ENCODE measurements around the gene ZNF283.
"Not testable (repeated sequence)": the region's sequence is repeated elsewhere in the genome, so short reads cannot be mapped to it uniquely, and the experiment has no call there.

Gene ZNF283

DNA sequence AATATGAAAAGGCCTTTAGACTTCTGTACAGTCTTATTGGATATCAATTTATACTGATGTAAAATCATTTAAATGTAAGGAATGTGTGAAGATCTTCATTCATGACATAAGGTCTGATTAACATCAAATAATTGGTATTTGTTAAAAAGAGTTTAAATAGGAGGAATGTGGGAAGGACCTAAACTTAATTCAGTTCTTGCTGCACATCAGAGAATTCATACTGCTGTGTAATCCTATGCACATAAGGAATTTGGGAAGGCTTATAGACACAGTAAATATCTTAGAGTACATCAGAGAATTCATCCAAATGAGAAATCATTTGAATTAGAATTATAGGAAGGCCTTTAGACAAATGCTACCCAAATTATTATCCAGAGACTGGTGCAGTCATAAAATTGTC is 21.7 kb downstream of the ZNF283 start:
- H3K4me3 ChIP-seq (replicated peaks in 1 of 2; ENCODE audit: low read depth in 2 of 2, low read length in 2 of 2): no peak overlapping the region
- no peak for DNase-seq (ENCODE audit: low read depth in 2 of 2)
- no peak for TF ChIP-seq CTCF (IDR thresholded peaks at IDR 0.05; ENCODE audit: low read depth, low read length)

- H3K4me3 ChIP-seq (replicated peaks in 1 of 2; ENCODE audit: low read depth in 2 of 2, low read length in 2 of 2): no peak overlapping the region
- DNase-seq (ENCODE audit: low read depth in 2 of 2): no peak
- no peak for TF ChIP-seq CTCF (IDR thresholded peaks at IDR 0.05; ENCODE audit: low read depth, low read length)
Observed at GRCh38 chr19:43858174-43858573, 31.1 kb downstream of the ZNF283 start.

DNA sequence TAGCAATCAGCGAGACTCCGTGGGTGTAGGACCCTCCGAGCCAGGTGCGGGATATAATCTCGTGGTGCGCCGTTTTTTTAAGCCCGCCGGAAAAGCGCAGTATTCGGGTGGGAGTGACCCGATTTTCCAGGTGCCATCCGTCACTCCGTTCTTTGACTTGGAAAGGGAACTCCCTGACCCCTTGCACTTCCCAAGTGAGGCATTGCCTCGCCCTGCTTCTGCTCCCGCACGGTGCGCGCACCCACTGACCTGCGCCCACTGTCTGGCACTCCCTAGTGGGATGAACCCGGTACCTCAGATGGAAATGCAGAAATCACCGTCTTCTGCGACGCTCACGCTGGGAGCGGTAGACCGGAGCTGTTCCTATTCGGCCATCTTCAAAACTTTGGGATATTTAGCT is 39.8 kb downstream of the ZNF283 start:
- not testable (repeated sequence) for DNase-seq (ENCODE audit: low read depth in 2 of 2); H3K4me3 ChIP-seq (replicated peaks in 1 of 2; ENCODE audit: low read depth in 2 of 2, low read length in 2 of 2)

DNA sequence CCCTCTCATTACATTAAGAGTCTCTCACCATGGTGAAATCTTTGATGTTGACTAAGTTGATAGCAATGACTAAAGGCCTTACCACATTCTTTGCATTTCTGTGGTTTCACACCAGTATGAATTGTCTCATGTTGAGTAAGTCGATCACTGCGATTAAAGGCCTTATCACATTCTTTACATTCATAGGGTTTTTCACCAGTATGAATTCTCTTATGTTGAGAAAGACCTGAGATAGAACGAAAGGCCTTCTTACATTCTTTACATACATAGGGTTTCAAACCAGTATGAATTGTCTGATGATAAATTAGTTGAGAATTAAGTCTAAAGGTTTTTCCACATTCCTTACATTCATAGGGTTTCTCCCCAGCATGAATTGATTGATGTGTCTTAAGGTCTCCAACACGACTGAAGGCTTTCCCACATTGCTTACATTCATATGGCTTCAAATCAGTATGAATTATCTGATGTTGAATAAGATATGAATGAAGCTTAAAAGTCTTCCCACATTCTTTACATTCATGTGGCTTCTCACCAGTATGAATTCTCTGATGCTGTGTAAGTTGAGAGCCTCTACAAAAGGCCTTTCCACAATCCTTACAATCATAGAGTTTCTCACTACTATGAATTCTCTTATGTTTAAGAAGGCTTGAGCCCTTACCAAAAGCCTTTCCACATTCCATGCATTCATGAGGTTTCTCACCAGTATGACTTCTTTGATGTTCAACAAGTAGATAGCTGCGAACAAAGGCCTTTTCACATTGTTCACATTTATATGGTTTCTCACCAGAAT is 45.6 kb downstream of the ZNF283 start:
- DNase-seq (ENCODE audit: low read depth in 2 of 2): peak in 1 of 2 donors; percentile 16
- no peak for TF ChIP-seq CTCF (IDR thresholded peaks at IDR 0.05; ENCODE audit: low read depth, low read length)
- H3K4me3 ChIP-seq (replicated peaks in 1 of 2; ENCODE audit: low read depth in 2 of 2, low read length in 2 of 2): no peak overlapping the region

GRCh38 chr19:43880483-43880882 is 53.4 kb downstream of the ZNF283 start:
- no peak for TF ChIP-seq CTCF (IDR thresholded peaks at IDR 0.05; ENCODE audit: low read depth, low read length)
- no peak overlapping the region for H3K4me3 ChIP-seq (replicated peaks in 1 of 2; ENCODE audit: low read depth in 2 of 2, low read length in 2 of 2)
- no peak for DNase-seq (ENCODE audit: low read depth in 2 of 2)

DNA sequence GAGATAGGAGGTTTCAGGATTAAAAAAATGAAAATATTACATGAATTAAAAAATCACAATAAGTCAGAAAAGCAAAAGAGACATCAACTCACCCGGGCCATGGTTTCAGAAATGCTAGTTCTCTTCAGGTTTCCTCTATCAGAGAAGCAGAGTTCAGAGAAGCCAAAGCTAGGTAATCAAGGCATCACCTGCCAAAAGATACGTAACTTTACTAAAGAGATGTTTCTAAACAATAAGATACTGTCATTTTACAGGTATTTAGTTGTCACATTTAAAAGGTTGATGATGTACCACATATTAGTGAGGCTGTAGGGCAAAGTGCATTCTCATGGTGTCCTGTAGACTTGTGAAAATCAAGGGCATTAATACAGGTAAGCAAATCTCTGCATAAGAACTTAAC is 56.7 kb downstream of the ZNF283 start, which contains the start of gene ZNF404:
ZNF404 (minus strand) TSS at position 101 of the 400 bp plus-strand sequence.
- H3K4me3 ChIP-seq (replicated peaks in 1 of 2; ENCODE audit: low read depth in 2 of 2, low read length in 2 of 2): no peak within 1 kb of the TSS
- DNase-seq (ENCODE audit: low read depth in 2 of 2): no peak
- no peak for TF ChIP-seq CTCF (IDR thresholded peaks at IDR 0.05; ENCODE audit: low read depth, low read length)

DNA sequence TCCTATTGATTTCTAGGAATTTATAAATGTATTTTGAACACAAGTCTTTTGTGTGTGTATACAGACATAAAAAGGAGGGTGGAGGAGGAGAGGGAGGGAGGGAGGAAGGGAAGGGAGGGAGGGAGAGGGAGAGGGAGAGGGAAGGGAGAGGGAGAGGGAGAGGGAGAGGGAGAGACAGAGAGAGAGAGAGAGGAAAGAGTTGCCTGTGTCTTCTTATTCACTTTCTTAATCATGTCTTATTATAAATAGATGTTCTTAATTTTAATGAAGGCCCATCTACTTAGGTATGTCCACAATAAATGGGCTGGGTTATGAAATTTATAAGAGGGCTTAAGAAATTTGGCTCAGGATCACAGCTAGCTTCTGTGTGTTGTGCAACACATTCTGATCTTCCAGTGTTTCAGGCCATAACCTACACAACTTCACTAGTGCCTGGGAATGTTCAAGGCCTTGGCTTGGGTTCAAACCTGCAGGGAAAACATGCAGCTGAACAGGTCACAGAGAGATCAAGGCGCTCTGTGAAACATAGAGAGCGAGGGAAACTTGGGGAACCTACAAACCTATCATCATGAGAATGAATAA is 68.7 kb downstream of the ZNF283 start:
- H3K4me3 ChIP-seq (replicated peaks in 1 of 2; ENCODE audit: low read depth in 2 of 2, low read length in 2 of 2): no peak overlapping the region
- peak; percentile 6 to 14 for DNase-seq (ENCODE audit: low read depth in 2 of 2)
- TF ChIP-seq CTCF (IDR thresholded peaks at IDR 0.05; ENCODE audit: low read depth, low read length): no peak

Measured in cardiac fibroblast (primary cell).